Right atrium auricular region (tissue), 2 donors: ENCODE data around the gene HELZ. TPM values are rescaled to one million over a fixed set of nuclear protein-coding genes. Genes with fewer than 3 reads are reported as not detected.

Experiments
- DNase-seq: peaks from one replicate; pipeline ENCODE4 v3.0.0-alpha.2; 2019; ENCODE audit warnings: low spot score
- H3K27ac ChIP-seq, 2 donors: fragments of 200-600 bp; sonication (generic); 1 replicate in 1 of 2; 2 replicates in 1 of 2; pipeline ENCODE4 v1.5.1; 2016 to 2019
- H3K27me3 ChIP-seq, 2 donors: fragments of 200-600 bp; sonication (generic); one replicate each; pipeline versions ENCODE4 v1.5.1 to v1.6.0; 2017 to 2019
- H3K36me3 ChIP-seq: fragments of 200-600 bp; sonication (generic); one replicate; pipeline ENCODE4 v1.5.1; 2016
- H3K4me1 ChIP-seq, 2 donors: fragments of 200-600 bp; sonication (generic); one replicate each; pipeline versions ENCODE4 v1.5.1 to v1.6.0; 2017 to 2019
- H3K4me3 ChIP-seq, 2 donors: fragments of 200-600 bp; sonication (generic); 1 replicate in 1 of 2; 2 replicates in 1 of 2; pipeline ENCODE4 v1.5.1; 2017 to 2019; ENCODE audit warnings: mild to moderate bottlenecking in 1 of 2, moderate library complexity in 1 of 2
- H3K9me3 ChIP-seq, 2 donors: fragments of 200-600 bp; sonication (generic); one replicate each; pipeline ENCODE4 v1.5.1; 2019
- total RNA-seq, 2 donors: library from RNA; depleted of rRNA; stranded (reverse); fragments of >200 nt; gene quantifications; one replicate each; pipeline ENCODE4 v1.1.0, GENCODE V29; 2016
- TF ChIP-seq, protein P1 (sequence below), 2 donors: fragments of 200-600 bp; sonication (generic); IDR thresholded peaks; one replicate each; pipeline ENCODE4 v1.5.1; 2019; ENCODE audit warnings: antibody characterized with exemption in 2 of 2

The HELZ gene
- total RNA-seq, 2 donors from 2014 or later = 25.2 to 29.1 TPM

DNA sequence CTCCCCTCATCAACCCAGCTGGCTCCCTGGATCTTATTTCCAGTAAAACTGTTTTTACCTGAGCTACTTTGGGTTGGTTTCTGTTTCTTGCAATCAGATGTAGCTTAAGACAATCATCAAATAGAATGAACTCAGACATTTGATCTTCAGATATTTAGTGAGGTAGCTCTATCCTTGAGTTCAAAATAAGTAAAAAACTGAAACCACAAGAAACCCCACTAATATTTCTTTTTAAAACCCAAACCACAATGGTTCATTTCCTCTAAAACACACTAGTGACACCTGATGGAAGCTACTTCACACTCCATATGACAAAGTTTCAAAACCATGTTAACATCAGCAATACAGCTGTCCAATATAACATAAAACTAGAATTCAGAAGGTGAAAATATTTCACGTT, 162.9 kb downstream of the HELZ start:
- H3K27me3 ChIP-seq = no peaks in the 10 kb centered on the region
- H3K4me3 ChIP-seq = no peak overlapping the region
- no peak overlapping the region for H3K27ac ChIP-seq
- TF ChIP-seq, protein P1, sequence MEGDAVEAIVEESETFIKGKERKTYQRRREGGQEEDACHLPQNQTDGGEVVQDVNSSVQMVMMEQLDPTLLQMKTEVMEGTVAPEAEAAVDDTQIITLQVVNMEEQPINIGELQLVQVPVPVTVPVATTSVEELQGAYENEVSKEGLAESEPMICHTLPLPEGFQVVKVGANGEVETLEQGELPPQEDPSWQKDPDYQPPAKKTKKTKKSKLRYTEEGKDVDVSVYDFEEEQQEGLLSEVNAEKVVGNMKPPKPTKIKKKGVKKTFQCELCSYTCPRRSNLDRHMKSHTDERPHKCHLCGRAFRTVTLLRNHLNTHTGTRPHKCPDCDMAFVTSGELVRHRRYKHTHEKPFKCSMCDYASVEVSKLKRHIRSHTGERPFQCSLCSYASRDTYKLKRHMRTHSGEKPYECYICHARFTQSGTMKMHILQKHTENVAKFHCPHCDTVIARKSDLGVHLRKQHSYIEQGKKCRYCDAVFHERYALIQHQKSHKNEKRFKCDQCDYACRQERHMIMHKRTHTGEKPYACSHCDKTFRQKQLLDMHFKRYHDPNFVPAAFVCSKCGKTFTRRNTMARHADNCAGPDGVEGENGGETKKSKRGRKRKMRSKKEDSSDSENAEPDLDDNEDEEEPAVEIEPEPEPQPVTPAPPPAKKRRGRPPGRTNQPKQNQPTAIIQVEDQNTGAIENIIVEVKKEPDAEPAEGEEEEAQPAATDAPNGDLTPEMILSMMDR (IDR thresholded peaks at IDR 0.05) = no peak
- H3K36me3 ChIP-seq = peaks cover 9% of the 10 kb centered on the region
- DNase-seq = no peak
- no peaks in the 10 kb centered on the region for H3K9me3 ChIP-seq
- H3K4me1 ChIP-seq = no peaks in the 10 kb centered on the region

DNA sequence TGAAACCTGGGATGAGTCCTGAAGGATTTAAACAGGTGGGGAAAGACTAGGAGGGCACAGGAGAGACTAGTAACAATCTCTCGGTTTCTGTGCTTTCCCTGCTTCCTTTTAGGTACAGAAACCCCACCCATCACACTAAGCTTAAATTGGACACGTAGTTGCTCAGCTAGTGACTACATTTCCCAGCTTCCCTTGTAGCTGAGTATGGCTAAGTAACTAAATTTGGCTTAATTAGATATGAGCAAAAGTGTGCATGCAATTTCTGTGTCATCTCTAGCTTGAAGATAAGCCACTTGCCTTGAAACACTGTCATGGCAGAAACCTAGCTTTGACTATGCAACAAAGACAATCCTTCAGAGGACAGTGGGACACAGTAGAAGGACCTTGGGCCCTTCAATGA, 164.2 kb downstream of the HELZ start:
- TF ChIP-seq, protein P1 (IDR thresholded peaks at IDR 0.05) = no peak
- DNase-seq = no peak
- no peaks in the 10 kb centered on the region for H3K27me3 ChIP-seq
- no peak overlapping the region for H3K4me3 ChIP-seq
- H3K9me3 ChIP-seq = no peaks in the 10 kb centered on the region
- H3K4me1 ChIP-seq = no peaks in the 10 kb centered on the region
- H3K27ac ChIP-seq = no peak overlapping the region
- peaks cover 1% of the 10 kb centered on the region for H3K36me3 ChIP-seq

DNA sequence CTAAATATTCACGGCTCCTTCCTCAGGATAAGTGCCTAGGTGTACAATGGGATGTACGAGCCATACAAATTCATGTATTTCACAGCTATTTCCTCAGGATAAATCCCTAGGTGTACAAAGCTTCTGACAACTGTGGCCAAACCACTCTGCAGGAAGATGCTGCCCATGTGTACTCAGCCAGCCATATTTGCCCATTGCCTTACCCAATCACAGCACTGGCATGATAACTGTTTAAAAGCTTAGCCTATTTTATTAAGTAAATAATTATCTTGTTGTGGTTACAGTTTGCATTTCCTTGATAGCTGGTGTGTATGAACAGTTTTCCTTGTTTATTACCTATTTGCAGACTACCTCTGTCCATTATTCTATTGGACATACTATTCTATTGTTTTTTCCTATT, 165.5 kb downstream of the HELZ start:
- Histone ChIP-seq H3K4me1 (no peaks in the 10 kb centered on the region), H3K27ac (no peak overlapping the region), H3K4me3 (no peak overlapping the region), H3K9me3 (no peaks in the 10 kb centered on the region), H3K36me3 (peaks cover 7% of the 10 kb centered on the region), H3K27me3 (no peaks in the 10 kb centered on the region)
- TF ChIP-seq, protein P1 (IDR thresholded peaks at IDR 0.05) = no peak
- DNase-seq = no peak

DNA sequence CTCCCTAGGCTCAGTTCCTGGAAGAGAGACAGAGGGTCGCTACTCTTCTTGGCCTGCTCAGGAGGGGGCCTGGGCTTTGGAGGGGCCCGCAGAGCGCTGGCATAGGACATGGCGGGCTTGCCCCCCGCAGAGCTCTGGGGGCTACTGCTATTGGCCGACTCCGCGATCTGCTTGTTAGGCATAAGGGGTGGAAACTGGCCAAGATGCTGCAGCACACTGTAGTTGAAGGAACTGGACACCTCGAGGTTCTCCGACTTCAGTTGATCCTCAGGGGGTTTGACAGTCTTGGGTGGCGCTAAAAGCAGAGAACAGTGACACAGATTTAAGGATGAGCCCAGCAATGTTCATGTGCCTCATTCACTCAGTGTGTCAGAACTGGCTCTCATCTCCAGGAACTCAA, 166.7 kb downstream of the HELZ start:
- H3K27ac ChIP-seq = no peak overlapping the region
- no peaks in the 10 kb centered on the region for H3K9me3 ChIP-seq
- H3K4me3 ChIP-seq = no peak overlapping the region
- H3K36me3 ChIP-seq = peaks cover 7% of the 10 kb centered on the region
- TF ChIP-seq, protein P1 (IDR thresholded peaks at IDR 0.05) = no peak
- no peak for DNase-seq
- no peaks in the 10 kb centered on the region for H3K27me3 ChIP-seq
- no peaks in the 10 kb centered on the region for H3K4me1 ChIP-seq

DNA sequence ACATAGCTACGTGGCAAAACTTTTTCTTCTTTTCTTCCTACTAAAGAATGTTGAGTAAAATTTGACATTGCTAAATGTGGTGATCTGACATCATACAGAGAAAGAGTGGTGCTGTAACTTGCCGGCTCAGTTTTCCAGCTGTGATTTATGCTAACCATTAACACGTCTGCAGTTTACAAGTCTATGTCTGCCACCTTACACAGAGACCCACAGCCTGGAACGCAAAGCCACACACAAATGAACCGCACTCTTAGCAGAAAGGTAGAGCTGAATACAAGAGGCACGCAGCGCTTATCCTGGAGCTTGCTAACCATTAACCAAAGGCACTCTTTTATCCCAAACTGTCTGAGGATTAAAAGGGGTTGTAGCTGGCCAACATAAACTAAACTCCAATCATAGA, 168.7 kb downstream of the HELZ start:
- Histone ChIP-seq H3K4me3 (no peak overlapping the region), H3K27ac (no peak overlapping the region), H3K36me3 (peaks cover 12% of the 10 kb centered on the region), H3K4me1 (no peaks in the 10 kb centered on the region), H3K27me3 (no peaks in the 10 kb centered on the region), H3K9me3 (no peaks in the 10 kb centered on the region)
- TF ChIP-seq, protein P1 (IDR thresholded peaks at IDR 0.05) = no peak
- DNase-seq = no peak

DNA sequence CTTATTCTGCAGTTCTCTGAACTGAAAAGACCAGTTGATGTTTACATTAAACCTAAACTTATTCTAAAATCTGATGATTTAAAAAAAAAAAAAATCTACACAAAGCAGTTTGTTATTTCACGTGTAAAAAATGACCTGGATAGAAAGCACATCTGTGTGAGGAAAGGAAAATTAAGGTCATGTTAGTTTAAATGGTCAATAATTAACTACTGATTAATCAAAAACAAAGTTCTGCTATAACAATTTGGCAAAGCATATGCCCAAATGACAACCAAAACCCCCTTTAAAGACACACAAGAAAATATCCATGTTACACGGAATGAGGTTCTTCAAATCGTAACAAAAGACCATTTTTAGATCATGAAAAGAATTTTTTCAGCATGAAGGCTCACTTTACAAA, 170.2 kb downstream of the HELZ start:
- H3K9me3 ChIP-seq = no peaks in the 10 kb centered on the region
- TF ChIP-seq, protein P1 (IDR thresholded peaks at IDR 0.05) = no peak
- no peak overlapping the region for H3K4me3 ChIP-seq
- no peak for DNase-seq
- no peak overlapping the region for H3K27ac ChIP-seq
- peaks cover 12% of the 10 kb centered on the region for H3K36me3 ChIP-seq
- no peaks in the 10 kb centered on the region for H3K4me1 ChIP-seq
- H3K27me3 ChIP-seq = no peaks in the 10 kb centered on the region
